ENCODE data around the gene RTEL1. TPM values are rescaled to one million over a fixed set of nuclear protein-coding genes. Genes with fewer than 3 reads are reported as not detected.

The RTEL1 gene
- total and polyA plus RNA-seq, 2 experiments from 2014 or later, result 14.0 to 18.2 TPM

DNA sequence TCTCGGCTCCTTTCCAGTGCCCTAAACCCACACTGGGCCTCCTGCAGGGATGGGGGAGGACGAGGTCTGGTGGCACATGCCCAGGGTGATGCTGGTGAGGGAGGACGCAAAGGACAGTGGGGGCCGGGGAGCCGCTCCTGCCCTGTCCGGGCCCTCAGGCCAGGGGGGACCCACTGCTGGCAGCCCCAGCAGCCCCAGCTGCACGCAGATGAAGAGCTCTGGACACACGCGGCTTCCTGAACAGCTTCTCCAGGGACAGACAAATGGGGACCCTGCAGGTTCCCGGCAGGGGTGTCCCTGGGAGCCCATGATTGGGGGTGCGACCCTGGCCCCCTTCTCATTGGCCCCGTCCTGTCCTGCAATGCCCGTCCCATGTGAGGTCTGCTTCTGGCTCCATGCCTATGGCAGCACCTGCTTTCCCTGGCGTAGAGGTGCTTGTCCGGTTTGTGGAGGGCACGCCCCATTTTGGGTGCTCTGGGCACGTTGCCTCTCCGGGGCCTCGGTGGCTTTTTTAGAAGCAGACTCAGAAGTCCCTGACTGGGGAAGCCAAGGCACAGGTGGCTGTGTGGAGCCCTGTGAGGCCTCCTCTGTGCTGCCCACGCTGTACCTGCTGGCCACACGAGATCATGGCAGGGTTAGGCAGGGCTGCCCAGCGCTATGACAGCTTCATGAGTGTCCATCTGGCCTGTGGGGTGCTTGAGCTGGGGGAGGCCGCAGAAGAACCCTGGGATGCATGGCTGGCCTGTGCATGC lies 22.9 kb downstream of the RTEL1 start:
- no peak overlapping the region for H2AFZ ChIP-seq
- WGBS (ENCODE audit: low lambda C conversion rate, missing lambda C conversion rate), result 98% methylated on average over 23 of the region's 23 CpGs
- H3K27ac ChIP-seq, result no peak overlapping the region
- no peak overlapping the region for H3K4me2 ChIP-seq
- H4K20me1 ChIP-seq (ENCODE audit: insufficient read depth, poor library complexity, severe bottlenecking), result no peaks in the 10 kb centered on the region
- DNase-seq (ENCODE audit: low spot score), result no peak
- no peaks in the 10 kb centered on the region for H3K9me2 ChIP-seq (replicated peaks; ENCODE audit: insufficient read depth)
- H3K27me3 ChIP-seq, result no peaks in the 10 kb centered on the region
- no peaks in the 10 kb centered on the region for H3K79me2 ChIP-seq
- TF ChIP-seq EZH2 (IDR thresholded peaks at IDR 0.05; ENCODE audit: borderline replicate concordance) (no peak), EZH2phosphoT487 (IDR thresholded peaks at IDR 0.05; ENCODE audit: low read depth, severe bottlenecking, unreplicated experiment) (no peak)
- TF ChIP-seq, protein P1, sequence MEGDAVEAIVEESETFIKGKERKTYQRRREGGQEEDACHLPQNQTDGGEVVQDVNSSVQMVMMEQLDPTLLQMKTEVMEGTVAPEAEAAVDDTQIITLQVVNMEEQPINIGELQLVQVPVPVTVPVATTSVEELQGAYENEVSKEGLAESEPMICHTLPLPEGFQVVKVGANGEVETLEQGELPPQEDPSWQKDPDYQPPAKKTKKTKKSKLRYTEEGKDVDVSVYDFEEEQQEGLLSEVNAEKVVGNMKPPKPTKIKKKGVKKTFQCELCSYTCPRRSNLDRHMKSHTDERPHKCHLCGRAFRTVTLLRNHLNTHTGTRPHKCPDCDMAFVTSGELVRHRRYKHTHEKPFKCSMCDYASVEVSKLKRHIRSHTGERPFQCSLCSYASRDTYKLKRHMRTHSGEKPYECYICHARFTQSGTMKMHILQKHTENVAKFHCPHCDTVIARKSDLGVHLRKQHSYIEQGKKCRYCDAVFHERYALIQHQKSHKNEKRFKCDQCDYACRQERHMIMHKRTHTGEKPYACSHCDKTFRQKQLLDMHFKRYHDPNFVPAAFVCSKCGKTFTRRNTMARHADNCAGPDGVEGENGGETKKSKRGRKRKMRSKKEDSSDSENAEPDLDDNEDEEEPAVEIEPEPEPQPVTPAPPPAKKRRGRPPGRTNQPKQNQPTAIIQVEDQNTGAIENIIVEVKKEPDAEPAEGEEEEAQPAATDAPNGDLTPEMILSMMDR (IDR thresholded peaks at IDR 0.05; ENCODE audit: poor library complexity), result no peak
- H3K9me3 ChIP-seq (ENCODE audit: low read depth), result no peaks in the 10 kb centered on the region
- no peaks in the 10 kb centered on the region for H3K36me3 ChIP-seq (replicated peaks; ENCODE audit: insufficient read depth, low read depth)
- H3K4me1 ChIP-seq (ENCODE audit: insufficient read depth), result peaks cover 11% of the 10 kb centered on the region
- H3K4me3 ChIP-seq, result no peak overlapping the region

DNA sequence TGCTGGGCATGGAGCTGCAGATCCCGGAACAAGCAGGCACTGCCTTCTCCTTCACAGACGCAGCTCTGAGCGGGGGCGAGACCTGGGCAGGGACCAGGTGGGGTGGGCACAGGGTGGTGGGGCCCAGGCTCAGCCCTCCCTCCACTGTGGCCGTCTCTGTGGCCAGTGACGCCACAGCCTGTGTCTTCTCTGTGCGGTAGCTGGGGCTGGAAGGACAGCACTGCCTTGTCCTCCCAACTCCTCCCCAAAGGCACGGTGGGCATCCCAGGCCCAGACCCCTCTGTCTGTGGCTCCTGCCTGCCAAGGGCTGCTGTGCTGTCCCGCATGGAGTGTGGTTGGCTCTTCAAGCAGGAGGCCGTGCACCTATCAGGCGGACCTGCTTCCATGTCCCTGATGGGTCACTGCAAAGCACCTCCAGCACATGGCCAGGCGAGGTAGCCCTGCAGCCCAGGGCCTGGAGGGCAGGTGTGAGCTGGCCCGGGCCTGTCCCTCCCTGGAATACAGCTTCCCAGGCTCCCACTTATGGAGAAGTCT lies 23.6 kb downstream of the RTEL1 start:
- no peaks in the 10 kb centered on the region for H3K27me3 ChIP-seq
- H3K4me3 ChIP-seq, result no peak overlapping the region
- H3K79me2 ChIP-seq, result no peaks in the 10 kb centered on the region
- H4K20me1 ChIP-seq (ENCODE audit: insufficient read depth, poor library complexity, severe bottlenecking), result no peaks in the 10 kb centered on the region
- H3K4me1 ChIP-seq (ENCODE audit: insufficient read depth), result peaks cover 11% of the 10 kb centered on the region
- no peaks in the 10 kb centered on the region for H3K36me3 ChIP-seq (replicated peaks; ENCODE audit: insufficient read depth, low read depth)
- no peak overlapping the region for H3K4me2 ChIP-seq
- DNase-seq (ENCODE audit: low spot score), result no peak
- no peak overlapping the region for H2AFZ ChIP-seq
- H3K27ac ChIP-seq, result peak overlapping the region; percentile 52
- TF ChIP-seq EZH2 (IDR thresholded peaks at IDR 0.05; ENCODE audit: borderline replicate concordance) (no peak), EZH2phosphoT487 (IDR thresholded peaks at IDR 0.05; ENCODE audit: low read depth, severe bottlenecking, unreplicated experiment) (no peak)
- TF ChIP-seq, protein P1 (IDR thresholded peaks at IDR 0.05; ENCODE audit: poor library complexity), result no peak
- H3K9me2 ChIP-seq (replicated peaks; ENCODE audit: insufficient read depth), result no peaks in the 10 kb centered on the region
- WGBS (ENCODE audit: low lambda C conversion rate, missing lambda C conversion rate), result 97% methylated on average over 13 of the region's 13 CpGs
- no peaks in the 10 kb centered on the region for H3K9me3 ChIP-seq (ENCODE audit: low read depth)

DNA sequence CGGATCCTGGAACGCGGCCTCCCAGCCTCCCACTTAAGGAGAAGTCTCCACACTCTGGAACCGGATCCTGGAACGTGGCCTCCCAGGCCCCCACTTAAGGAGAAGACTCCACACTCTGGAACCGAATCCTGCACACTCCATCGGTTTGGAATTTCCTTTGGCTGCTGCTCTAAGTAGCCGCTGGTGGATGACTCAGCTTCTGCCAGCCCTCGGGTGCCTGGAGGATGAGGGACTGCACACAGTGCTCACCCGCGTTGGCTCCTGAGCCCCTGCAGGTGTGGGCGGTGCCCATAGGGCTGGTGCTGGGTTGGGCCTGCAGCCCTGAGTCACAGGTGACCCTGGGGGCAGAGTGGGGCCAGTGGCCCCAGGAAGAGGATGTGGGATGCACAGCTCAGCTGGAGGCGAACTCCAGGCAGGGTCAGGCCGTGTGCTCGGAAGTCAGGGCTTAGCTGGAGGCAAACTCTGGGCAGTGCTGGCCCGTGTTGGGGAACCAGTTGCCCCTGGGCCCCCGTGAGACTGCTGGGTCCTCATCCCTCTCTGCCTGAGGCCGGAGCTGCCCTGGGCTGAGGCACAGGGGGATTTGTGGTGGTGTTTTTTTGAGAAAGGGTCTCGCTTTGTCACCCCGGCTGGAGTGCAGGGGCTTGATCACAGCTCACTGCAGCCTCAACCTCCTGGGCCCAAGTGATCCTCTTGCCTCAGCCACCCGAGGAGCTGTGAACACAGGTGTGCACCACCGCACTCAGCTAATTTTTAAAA lies 24.4 kb downstream of the RTEL1 start:
- Histone ChIP-seq H3K4me1 (ENCODE audit: insufficient read depth) (peaks cover 11% of the 10 kb centered on the region), H4K20me1 (ENCODE audit: insufficient read depth, poor library complexity, severe bottlenecking) (no peaks in the 10 kb centered on the region), H2AFZ (no peak overlapping the region), H3K9me2 (replicated peaks; ENCODE audit: insufficient read depth) (no peaks in the 10 kb centered on the region), H3K36me3 (replicated peaks; ENCODE audit: insufficient read depth, low read depth) (no peaks in the 10 kb centered on the region), H3K27ac (peak overlapping the region; percentile 69), H3K79me2 (no peaks in the 10 kb centered on the region), H3K27me3 (no peaks in the 10 kb centered on the region), H3K9me3 (ENCODE audit: low read depth) (no peaks in the 10 kb centered on the region), H3K4me3 (no peak overlapping the region), H3K4me2 (no peak overlapping the region)
- DNase-seq (ENCODE audit: low spot score), result peak; percentile 81
- TF ChIP-seq, protein P1 (IDR thresholded peaks at IDR 0.05; ENCODE audit: poor library complexity), result no peak
- no peak for TF ChIP-seq EZH2phosphoT487 (IDR thresholded peaks at IDR 0.05; ENCODE audit: low read depth, severe bottlenecking, unreplicated experiment)
- no peak for TF ChIP-seq EZH2 (IDR thresholded peaks at IDR 0.05; ENCODE audit: borderline replicate concordance)
- WGBS (ENCODE audit: low lambda C conversion rate, missing lambda C conversion rate), result 73% methylated on average over 22 of the region's 22 CpGs
